NCI-H460 (cell line): ENCODE data around the gene KIF26B. TPM values are rescaled to one million over a fixed set of nuclear protein-coding genes. Genes with fewer than 3 reads are reported as not detected.
"Not testable (repeated sequence)": the region's sequence is repeated elsewhere in the genome, so short reads cannot be mapped to it uniquely, and the experiment has no call there.

Experiments
- DNase-seq: peaks from one replicate; pipeline ENCODE4 v3.0.0-alpha.2; 2016; ENCODE audit warnings: low read depth; ENCODE audit errors: extremely low read depth
- total RNA-seq: library from RNA; depleted of rRNA; stranded (reverse); fragments of >200 nt; shearing (Covaris generic); gene quantifications from 2 replicates; pipeline ENCODE4 v1.2.3, GENCODE V29; 2014

KIF26B gene
- total RNA-seq, 1 experiment from 2014 or later = 0.07 TPM

DNA sequence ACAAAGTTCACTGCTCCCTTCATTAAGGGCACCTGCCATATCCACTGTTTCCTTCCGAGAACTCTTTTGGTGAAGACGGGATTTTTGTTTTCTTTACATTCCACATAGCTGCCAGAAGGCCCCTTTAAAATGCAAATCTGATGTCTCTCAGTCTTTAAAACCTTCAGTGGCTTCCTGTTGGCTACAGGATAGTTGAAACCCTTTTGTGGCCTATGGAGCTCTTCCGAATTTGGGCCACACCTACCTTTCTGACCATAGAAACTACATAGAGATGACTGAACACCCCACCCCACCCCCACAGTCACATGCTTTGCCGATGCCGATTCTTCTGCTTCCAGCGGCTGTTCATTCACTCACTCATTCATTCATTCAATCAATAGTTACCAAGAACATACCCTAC lies 502.6 kb downstream of the KIF26B start:
- DNase-seq = no peak

DNA sequence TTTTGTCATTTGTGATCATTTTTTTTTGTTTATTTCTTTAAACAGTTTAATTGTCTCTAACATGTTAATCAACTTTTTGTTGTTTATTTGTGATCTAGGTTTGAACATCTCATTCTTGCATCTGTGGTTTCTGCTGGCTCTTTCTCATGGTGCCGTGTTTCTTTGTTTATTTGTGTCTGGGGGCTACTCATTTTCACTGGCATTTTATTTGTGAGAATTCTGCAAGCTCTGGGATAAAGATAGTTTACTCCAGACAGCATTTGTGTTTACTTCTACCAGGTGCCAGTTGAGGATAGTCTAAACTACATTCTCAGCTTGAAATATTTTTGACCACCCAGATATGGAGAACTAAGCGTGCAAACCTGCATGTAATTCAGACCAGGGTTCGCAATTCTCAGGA lies 508.6 kb downstream of the KIF26B start:
- DNase-seq = no peak

- DNase-seq = no peak
These were observed 509.1 kb downstream of the KIF26B start for GRCh38 chr1:245663841-245664240.

DNA sequence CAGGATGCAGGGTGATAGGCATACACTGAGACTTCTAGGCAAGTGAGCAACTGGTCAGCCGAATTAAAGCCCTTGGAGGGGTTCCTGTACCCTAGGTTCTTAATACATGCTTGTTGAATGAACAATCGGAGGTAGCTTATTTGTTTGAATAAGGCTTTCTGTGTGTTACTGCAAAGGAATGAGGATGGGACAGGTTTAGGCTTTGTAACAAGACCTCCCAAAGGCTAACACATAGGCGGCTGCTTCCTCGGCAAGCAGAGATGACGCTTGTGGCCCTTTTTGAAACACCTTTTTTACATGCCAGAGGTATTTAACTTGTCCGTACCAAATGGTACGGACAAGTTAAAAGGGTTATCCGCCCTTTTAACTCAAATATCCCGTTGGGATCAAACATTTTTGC lies 511.6 kb downstream of the KIF26B start:
- DNase-seq = no peak

GRCh38 chr1:245671349-245671748 lies 516.6 kb downstream of the KIF26B start:
- no peak for DNase-seq

DNA sequence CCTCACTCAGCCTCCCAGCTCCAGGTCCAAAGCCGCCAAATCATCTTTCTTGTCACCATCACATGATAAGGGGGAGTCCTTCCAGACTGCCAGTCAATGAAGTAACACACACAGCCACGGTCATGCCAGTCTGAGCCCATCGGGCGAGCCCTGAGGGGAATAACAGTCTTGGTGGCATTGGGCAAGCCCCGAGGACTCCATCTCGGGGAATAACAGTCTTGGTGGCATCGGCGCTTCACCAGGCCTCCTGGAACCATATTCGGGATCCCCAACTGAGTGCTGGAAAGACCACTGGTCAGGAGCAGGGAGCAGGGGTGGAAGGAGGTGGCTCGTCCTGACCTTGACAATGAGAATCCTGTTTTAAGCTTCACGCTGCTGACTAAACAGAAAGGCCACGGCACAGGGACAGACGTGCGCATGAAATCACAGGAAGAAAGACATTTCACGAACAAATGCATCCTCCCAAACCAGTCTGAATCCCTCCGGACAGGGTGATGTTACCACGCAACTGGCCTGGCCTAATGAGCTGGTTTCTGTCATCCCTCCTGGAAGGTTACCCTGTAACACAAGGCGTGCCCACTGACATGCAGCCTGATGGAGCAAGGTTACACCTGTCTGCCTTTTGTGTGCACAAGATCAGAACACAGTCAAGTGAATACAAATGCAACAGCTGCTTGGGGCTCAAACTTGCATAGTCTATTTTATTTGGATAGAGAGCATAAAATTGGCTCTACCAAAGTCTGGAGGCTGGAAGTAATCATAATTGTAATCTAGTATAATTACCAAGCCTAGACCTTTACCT lies 517.4 kb downstream of the KIF26B start:
- no peak for DNase-seq

DNA sequence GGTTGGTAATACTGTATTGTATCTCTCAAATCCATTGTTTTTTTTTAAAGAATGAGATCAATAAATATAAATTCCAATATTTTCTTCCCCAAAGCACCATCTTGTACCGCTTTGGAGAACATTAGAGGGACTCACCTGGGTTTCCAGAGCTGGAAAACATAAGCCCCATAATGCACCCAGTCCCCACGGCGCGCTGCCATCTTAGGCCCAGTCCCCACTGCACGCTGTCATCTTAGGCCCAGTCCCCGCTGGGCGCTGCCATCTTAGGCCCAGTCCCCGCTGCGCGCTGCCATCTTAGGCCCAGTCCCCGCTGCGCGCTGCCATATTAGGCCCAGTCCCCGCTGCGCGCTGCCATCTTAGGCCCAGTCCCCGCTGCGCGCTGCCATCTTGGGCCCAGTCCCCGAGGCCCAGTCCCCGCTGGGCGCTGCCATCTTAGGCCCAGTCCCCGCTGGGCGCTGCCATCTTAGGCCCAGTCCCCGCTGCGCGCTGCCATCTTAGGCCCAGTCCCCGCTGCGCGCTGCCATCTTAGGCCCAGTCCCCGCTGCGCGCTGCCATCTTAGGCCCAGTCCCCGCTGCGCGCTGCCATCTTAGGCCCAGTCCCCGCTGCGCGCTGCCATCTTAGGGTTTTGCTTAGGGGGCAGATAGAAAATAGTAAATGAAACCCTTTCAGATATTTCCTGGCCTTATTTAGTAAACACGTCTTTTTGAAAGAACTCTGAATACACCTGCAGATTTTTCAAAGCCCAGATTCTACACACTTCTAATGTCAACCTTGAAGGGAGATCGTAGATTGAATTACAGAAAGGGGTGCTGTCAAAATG lies 518.3 kb downstream of the KIF26B start:
- DNase-seq = not testable (repeated sequence)

DNA sequence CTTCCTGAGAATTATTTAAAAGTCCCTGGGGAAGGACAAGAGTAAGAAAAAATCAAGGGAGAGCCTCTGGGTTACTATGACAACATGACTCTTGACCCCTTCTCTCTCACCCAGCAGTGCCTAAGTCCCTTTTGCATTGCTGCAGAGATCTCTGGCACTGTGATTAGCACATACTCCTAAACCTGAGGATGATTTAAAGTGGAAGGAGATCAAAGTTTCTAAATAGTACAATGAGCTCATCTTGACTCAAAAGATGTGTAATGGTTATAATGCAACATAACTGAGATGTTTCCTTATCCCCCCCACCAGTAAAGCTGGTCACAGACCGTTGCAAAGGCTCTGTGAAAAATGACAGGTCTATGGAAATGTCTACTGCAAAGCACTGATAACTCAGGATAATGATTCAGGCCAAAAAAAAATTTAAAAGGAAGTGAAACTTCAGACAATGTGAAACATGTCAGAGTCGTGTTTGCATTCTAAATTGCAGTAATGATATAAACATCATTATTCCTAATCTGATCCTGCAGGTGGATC lies 519.2 kb downstream of the KIF26B start:
- no peak for DNase-seq

- DNase-seq = no peak
These were observed 522.9 kb downstream of the KIF26B start for GRCh38 chr1:245677461-245678240.

GRCh38 chr1:245678860-245679411 lies 524.2 kb downstream of the KIF26B start:
- DNase-seq = no peak

GRCh38 chr1:245679821-245680780 lies 525.3 kb downstream of the KIF26B start:
- DNase-seq = no peak

DNA sequence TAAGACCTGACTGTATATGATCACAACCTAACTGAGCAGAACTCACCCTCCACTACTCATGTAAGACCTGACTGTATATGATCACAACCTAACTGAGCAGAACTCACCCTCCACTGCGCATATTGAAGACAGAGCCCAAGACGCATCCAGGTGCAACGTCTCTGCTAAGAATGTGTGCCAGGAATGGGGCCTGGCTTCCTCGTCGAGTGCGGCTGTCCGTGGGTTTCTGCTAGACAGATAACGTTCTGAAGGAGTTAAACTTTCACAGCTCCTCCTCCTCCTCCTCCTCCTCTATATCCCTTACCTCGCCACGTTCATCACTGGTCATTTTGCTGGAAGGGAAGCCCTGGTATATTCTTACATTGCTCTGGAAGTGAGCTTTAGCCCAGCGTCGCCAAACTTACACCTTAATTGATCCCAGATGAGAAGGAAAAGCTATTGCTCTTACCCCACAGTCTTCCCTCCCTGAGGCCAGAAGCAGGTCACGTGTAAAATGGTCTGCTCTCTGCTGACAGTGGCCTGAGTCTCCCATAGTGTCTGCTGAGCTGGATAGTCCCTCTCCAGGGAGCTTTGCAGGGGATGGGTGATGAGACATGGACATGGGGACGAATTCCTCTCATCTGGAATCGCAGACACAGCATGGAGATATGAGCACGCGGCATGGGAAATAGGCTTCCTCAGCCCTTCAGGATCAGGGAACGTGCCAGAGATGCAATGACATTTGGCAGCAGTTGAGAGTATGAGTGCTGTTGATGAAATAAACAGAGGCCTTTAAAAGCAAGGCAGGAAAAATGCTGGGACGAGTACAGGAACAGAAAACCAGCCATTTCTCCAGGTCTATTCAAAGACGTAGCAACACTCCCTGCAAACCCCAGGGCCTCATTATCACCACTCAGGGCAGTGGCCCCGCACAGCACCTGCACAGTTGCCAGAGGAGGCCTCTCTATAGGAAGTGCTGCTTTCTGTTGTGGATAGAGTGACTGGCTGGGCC lies 528.1 kb downstream of the KIF26B start:
- no peak for DNase-seq

- DNase-seq = no peak
These were observed 528.9 kb downstream of the KIF26B start for GRCh38 chr1:245683676-245684075.

GRCh38 chr1:245684166-245684565 lies 529.4 kb downstream of the KIF26B start:
- DNase-seq = no peak

GRCh38 chr1:245684571-245684970 lies 529.8 kb downstream of the KIF26B start:
- no peak for DNase-seq

- DNase-seq = no peak
These were observed 530.5 kb downstream of the KIF26B start for GRCh38 chr1:245685111-245685810.

DNA sequence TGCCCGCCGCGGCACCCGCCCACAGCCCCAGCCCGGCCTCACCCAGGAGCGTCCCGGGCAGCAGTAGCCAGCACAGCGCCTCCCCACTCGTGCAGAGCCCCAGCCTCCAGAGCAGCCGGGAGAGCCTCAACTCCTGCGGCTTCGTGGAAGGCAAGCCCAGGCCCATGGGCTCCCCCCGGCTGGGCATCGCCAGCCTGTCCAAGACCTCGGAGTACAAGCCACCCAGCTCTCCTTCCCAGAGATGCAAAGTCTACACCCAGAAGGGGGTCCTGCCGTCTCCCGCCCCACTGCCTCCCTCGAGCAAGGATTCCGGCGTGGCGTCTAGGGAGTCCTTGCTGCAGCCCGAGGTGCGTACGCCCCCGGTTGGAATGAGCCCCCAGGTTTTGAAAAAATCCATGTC lies 531.2 kb downstream of the KIF26B start:
- no peak for DNase-seq
